RCC 7860 (cell line): ENCODE data around the gene RASGEF1C.
"Not testable (repeated sequence)": the region's sequence is repeated elsewhere in the genome, so short reads cannot be mapped to it uniquely, and the experiment has no call there.

Experiments used
- DNase-seq: peaks from one replicate; pipeline ENCODE4 v3.0.0-alpha.2; 2015; ENCODE audit warnings: low spot score
- FAIRE-seq: peaks from 2 replicates; lab custom pipeline; 2012; peaks lifted over from hg19 to GRCh38; lab: Jason Lieb, UNC

RASGEF1C gene

DNA sequence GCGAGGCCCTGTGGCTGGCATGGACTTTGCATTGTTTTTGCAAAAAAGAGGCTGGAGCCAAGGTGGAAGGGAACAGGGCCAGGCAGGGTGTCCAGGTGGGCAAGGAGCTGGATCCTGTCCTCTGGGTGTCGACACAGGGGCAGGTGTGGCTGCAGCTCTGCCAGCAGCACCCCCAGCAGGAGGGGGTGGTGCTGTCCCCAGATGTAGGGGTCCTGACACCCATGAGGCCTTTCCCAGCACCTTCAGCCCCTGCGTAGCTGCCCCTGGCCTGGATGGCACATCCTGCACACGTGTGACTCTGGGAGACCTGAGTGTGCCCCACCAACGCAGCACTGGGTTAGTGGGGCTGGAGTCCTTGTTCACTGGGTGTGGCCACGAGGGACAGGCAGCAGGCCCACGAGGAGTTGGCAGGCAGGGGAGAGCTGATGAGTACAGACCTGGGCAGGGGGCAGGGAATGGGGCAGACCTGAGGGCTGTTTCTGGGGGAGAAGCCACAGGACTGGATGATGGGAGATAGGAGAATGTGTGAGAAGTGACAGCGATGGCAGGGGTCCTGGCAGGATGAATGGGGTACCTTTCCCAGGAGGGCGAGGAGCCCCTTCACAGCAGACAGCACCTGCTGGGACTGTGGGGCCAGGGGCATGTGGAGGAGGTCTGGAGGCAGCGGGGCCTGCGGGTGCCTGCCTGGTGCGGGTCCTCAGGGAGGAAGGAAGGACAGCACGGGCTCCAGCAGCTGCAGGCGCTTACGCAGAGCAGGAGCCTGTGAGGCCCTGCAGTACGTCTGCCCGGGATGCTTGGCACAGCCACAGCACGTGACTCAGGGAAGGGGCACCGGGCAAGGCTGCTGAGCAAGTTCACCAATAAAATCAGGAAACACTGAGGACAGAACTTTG lies 3.6 kb upstream of the RASGEF1C start:
- FAIRE-seq (no peak), DNase-seq (no peak)

DNA sequence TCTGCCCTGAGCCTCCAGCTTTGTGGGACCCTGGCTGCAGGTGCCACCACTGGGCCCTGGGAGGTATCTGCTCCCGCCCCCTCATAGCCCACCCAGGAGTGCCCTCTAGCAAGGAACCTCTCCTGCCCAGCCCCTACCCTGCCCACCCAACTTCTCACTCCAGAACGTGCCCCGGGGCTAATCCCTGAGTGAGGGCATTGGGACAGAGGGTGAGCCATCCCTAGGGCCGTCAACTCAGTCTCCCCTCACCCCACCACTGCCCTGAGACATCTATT lies 2.7 kb upstream of the RASGEF1C start:
- FAIRE-seq, result no peak
- no peak for DNase-seq

DNA sequence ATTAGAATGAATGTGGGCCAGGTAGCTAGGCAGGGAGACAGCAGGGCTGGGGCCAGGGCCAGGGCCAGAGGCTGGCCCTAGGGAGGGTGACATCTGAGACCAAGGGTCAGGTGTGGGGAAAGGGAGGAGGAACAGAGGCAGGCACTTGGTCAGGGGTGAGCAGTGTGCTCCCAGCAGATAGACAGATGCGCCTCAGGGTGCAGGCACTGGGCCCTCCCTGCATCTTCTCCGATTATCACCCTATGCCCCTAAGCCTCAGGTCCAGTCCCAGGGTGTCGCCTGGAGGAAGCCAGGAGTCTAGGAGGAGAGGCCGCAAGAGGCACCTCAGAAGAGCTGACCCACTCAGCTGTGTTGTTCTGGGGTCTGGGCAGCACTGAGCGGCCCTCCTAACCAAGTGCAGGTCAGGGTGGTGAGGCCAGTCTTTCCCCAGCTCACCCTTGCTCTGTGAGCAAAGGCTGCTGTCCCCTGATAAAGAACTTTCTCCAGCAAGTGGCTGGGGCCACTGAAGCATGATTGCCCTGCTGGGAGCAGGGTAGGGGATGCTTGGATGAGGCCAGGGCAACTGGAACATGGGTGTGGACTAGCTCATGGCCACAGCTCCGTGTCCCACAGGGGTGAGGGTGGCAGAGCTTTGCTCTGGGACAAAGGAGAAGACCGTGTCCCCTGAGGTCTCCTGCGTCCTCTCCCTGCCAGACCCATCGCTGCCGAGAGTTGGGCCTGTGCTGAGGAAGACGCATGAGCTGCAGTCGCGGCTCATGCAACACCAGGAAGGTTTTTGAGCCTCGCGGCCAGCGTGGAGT lies 2.1 kb upstream of the RASGEF1C start:
- FAIRE-seq, result no peak

DNA sequence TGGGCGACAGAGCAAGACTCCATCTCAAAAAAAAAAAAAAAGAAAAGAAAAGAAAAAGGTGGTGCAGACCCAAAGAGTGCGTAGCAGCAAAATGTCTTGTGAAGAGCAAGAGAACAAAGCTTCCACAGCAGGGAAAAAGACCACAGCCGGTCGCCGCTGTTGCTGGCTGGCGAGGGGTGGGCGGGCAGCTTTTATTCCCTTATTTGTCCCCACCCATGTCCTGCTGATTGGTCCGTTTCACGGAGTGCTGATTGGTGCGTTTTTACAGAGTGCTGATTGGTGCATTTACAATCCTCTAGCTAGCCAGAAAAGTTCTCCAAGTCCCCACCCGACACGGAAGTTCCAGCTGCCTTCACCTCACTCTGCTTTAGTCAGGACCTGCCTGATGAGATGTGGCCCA lies 1.1 kb upstream of the RASGEF1C start:
- DNase-seq, FAIRE-seq: not testable (repeated sequence)

More for the DNA sequence above, 2.1 kb upstream of the RASGEF1C start:
- DNase-seq, result no peak

DNA sequence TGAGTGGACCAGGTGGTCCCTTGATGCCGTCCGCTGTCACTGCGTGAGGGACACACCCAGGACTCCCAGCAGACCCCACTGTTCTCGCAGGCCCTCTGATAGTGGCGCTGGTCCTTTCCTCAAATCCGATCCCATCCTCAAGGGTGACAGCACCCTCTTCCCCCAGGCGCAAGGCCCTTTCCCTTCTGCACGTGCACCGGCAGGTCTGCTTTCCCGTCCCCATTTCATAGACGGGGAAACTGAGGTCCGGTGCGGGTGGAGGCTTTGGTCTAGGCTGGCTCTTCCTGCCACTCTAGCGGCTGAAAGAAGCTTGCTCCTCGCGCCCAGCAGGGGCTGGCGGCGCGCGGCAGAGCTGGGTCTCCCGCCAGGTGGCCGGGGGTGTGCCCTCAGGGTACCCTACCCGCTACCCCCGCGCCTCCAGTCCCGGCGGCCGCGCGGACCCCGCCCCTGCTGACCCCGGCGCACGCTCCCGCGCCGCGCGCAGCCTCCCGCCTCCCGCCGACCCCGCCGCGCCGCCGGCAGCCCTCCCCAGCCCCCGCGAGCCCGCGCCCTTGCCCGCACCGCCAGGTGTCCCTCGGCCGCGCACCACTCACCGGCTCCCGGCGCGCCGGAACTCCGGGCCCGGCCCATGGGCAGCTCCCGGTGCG lies 453 bp downstream of the RASGEF1C start:
- FAIRE-seq (no peak), DNase-seq (no peak)

DNA sequence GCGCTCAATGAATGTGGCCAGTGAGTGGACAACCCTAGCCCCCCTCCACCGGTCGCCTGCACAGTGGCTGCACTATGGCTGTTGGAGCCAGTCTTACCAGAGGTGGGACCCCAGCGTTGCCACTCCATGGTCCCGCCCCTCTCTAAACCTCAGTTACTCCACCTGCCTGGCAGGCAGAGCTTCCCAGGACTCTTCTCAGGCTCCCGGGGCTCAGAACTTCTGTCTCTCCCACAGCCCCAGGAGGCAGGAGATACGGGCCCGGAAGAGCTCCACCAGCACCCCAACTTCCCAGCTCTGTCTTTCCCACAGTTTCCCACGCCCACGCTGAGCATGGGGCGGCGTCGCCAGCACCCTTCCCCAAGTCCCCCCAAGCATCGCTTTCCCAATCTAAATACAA lies 975 bp downstream of the RASGEF1C start:
- FAIRE-seq (no peak), DNase-seq (no peak)

DNA sequence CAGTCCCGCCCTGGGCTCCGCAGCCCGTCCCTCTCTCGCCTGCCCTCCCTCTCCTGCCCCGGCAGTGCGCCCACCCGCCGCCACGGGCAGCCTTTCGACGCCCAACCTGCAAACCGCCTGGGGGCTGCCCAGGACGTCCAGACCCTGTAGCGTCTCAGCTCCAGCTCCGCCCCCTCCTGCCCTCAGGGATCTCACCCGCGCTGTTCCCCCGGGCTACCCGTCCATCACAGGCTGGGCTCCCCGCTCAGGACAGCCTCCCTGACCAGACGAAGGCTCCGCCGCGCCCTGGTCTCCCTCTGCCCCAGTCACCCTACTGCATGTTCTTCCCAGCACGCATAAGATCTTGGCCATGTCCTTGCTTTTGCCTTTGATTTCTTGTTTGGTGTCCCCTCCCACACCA lies 1.4 kb downstream of the RASGEF1C start:
- FAIRE-seq (no peak), DNase-seq (no peak)

DNA sequence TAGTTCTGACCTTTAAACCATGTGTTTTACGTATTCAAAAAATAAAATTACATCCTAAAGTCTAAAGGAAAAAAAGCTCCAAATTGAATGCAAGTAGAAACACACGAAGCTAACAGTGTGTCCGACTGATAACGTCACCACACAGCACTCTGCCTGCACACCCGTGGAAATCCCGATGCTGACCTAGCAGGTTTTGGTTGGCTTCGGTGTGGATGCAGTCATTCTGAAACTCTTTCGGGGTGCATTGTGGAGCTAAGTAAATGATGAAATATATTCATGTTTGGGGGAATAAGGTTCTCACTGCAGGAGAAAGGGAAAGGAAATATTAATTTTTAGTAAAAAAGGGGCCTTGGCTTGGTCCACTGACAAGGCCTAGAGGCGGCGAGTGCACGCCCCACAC lies 2.0 kb downstream of the RASGEF1C start:
- DNase-seq (no peak), FAIRE-seq (no peak)

DNA sequence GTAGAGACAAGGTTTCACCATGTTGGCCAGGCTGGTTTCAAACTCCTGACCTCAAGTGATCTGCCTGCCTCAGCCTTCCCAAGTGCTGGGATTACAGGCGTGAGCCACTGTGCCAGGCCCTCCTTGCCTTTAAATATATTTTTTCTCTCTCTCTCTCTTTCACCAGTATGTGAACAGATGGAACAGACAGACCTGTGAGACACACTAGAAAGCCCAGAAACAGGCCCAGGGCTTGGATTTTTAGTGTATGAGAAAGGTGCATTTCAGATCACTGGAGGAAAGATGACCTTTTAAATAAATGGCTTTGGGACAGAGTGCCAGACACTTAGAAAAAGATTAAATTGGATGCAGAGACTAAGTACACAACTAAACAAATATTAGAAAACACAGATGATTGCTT lies 3.1 kb downstream of the RASGEF1C start:
- FAIRE-seq (no peak), DNase-seq (no peak)

DNA sequence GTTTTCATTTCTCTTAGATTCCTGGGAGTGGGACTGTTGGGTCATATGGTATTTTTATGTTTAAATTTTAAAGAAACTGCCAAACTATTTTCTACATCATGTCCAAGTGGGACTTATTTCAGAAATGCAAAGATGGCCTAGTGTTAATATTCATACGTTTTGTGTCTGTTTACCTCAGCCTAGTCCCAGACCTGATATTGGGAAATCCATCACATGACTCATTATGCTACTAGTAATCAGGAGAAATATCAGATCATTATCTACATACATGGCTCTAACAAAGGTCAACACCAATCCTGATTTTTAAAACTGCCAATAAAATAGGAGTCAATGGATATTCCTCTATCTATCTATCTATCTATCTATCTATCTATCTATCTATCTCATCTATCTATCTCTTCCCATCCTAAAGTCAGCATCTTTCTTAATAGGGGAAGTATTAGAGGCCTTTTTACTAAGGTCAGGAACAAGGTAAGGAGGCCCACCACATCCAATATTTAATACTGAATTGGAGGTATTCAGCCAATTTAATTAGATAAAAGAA lies 4.7 kb downstream of the RASGEF1C start:
- FAIRE-seq (no peak), DNase-seq (no peak)

DNA sequence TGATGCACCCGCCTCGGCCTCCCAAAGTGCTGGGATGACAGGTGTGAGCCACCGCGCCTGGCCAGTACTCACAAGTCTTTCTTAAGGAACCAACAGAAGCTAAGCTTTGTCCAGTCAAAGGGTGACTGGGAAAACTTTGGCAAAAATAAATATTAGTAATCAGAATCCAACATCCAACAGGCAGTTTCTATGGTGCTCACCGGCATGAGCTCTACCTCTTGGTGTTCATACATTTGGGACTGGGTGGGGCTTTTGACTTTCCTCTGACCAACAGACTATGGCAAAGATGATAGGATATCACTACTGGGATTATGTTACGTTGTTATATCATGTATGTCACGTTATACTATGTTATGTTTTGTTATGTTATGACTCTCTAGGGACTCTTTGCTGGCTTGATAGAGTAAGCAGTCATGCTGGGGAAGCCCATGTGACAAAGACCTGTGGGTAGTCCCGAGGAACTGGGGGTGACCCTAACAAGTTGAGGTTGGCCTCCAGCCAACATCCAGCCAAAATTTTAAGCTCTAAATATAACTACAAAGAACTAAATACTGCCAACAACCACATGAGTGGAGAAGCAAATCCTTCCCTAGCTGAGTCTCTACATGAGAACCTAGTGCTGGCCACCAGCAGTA lies 6.0 kb downstream of the RASGEF1C start:
- no peak for FAIRE-seq
- no peak for DNase-seq

DNA sequence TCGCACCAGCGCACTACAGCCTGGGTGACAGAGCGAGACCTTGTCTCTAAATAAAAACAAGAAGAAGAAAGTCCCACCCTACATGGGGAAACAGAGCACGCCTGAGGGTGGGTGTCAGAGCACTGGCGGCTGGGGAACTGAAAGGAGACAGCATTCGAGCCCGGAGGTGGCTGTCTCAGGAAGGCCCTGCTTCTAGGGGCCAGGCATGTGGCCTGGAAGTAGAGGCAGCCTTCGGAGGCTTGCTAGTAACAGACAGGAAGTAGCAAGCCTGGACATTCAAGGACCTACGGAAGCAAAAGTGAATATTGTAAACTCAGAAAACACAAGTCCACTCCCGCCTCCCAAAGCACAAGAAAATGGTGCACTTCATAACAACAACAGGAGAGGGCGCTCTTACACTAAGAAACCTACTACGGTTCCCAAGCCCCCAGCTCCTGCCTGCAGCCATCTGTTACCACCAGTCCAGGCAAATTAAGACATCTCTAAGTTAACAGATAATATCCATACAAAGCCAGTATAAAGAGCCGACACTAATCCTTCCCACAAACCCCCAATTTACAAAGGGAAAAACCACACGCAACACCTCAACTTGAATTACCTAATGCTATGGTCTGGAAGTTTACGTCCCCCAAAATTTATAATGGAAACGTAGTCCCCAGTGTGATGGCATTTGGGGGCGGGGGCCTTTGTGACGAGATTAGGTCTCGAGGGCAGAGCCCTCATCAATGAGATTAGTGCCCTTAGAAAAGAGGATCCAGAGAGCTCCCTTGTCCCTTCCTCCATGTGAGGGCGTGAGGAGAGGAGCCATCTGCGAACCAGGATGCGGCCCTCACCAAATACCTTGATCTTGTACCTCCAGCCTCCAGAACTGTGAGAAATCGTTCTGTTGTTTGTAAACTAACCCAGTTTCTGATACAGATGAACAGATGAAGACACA lies 7.7 kb downstream of the RASGEF1C start:
- no peak for DNase-seq
- no peak for FAIRE-seq

DNA sequence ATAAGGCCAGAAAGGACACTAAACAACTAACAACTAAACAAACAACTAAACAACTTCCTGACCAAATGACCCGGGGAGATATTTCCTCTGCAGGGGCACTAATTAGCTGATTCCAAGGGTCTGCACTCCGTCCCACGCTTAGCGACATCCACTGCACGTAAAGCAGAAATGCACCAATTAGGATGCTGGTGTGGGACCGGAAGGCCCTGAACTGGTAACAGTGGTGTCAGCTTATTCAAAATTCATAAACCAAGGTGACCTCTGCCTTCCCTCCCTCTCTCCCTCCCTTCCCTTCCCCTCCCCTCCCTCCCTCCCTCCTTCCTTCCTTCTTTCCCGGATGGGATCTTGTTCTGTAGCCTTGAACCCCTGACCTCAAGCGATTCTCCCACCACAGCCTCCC lies 9.6 kb downstream of the RASGEF1C start:
- DNase-seq (no peak), FAIRE-seq (no peak)

DNA sequence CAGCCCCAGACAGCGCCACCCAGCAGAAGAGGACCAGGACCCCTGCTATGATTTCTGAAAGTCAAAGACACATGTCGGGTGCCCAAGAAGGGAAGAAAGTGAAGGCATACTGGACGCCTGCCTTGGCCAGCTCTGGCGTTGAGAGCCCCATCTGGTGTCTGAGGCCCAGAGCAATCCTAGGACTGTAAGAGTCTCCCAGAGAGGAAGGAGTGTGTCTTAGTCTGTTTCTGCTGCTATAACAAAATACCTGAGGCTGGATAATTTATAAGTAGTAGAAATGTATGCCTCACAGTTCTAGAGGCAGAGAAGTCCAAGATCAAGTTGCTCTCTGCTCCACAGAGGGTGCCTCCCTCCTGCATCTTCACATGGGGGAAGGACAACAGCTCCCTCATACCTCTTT lies 10.8 kb downstream of the RASGEF1C start:
- no peak for FAIRE-seq
- no peak for DNase-seq

DNA sequence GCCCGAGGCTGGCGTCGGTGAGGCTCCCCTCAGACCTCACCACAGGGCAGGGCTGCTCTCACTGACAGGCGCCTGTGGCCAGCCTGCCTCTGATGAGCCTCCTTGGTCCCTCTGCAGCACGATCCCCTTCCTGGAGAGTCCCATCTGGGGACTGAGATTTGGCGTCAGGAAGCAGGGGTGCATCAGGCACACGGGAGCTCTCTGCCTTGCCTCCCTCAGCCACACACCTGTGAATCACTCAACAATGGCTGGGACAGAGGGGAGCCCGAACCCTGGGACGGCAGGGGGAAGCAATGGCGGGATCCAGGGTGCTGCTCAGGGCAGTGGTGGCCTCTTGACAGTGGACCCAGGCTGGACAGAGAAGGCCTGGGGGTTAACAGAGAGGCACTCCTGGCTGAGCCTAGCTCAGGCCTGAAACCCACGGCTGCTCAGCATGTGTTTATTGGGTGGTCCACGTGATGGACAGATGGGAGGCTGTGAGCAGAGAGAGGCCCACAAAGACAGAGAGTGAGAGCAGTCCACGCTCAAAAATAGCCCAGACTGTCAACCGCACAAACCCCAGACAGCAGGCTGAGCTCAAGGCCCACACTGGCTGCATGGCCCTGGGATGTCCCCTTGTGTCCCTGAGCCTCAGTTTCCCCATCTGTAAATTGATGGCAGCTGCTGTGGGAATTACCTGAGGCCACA lies 11.9 kb downstream of the RASGEF1C start:
- DNase-seq (no peak), FAIRE-seq (no peak)

DNA sequence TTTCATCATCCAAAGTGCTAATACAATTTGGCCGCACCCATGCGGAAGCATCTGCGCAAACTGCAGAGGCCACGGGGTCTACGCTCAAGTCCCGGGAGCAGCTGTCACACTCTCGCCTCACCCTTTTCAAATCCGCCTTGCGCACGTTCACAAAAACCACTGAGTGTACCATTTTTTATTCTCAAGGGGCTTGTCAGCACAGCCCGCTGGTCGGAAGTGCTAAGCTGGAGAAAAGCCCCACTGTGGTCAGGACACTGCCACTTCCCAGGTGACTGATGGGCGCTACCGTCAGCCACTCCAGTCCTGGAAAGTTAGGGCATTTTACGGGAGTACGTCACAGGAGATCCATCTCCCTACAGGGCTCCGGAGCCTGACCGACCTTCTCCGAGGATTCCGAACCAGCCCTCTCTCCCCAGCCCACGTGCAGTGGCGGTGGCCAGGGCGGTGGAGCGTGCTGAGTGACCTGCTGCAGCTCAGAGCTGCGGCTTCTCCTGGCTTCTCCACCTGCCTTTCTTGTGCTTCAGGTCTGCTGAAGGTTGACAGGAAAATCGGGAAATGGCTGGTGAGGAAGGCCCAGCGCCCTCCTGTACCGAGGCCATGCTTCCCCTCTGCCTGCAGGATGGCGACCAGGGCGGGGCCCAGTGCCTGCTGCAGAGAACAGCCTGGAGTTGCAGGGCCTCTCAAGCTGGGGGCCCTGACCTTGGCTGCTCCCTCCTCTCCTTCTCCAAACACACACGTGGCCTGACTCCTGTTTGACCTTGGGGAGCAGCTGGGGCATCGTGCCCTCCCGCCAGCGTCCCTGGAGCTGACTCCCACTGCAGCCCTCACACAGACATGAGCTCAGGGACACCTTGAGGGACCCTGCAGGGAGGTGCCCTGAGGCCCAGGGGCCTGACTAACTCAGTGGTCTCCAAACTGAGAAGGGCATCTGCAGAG lies 14.3 kb downstream of the RASGEF1C start:
- FAIRE-seq (no peak), DNase-seq (no peak)

DNA sequence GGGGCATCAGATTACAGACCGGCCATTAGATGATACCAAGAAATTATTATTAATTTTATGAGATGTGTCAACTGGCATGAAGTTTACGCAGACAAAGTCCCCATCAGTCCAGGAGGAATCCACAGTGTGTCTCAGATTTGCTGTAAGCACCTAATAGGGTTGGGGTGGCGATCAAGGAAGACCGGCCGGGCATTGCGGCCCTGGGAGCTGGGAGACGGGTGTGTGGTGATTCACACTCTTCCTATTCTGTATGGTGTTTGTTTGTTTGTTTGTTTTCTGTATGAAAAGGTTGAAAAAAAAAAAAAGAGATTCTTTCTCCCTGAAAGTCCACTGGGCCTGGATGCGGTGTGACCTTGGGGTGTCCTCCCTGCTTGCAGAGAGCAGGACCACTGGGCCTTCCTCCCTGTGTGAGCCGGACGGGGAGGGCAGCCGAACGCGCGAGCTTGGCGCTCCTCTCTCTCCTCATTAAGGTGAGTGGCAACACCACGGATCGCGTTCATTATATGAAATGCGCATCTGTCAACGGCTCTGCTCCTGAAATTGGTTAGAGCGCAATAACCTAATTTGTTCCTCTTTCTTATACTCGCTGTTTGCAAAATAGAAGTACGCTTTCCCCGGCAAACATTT lies 15.1 kb downstream of the RASGEF1C start:
- FAIRE-seq, result no peak

DNA sequence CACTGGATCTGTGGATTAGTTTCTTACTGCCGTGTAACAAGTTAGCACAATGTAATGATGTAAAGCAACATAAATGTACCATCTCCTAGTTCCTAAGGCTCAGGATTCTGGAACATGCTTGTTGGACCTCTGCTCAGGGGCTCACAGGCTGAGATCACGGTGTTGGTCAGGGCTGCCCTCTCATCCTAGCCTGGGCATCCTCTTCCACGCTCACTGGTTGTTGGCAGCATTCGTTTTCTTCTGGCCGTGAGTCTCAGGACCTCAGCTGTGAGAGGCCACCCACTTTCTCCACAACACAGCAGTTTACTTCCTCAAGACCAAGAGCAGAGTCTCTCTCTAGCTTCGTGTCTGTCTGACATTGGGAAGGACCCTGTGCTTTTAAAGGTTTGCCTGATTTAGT lies 17.3 kb downstream of the RASGEF1C start:
- no peak for DNase-seq
- FAIRE-seq, result no peak

More for the DNA sequence above, 15.1 kb downstream of the RASGEF1C start:
- DNase-seq, result no peak
